Osteocyte (in vitro differentiated cells): ENCODE data around the gene TPMT. TPM values are rescaled to one million over a fixed set of nuclear protein-coding genes. Genes with fewer than 3 reads are reported as not detected.
"Not testable (repeated sequence)": the region's sequence is repeated elsewhere in the genome, so short reads cannot be mapped to it uniquely, and the experiment has no call there.

Source experiments
- DNase-seq: peaks from one replicate; pipeline ENCODE4 v3.0.0; 2021; ENCODE audit warnings: mixed read lengths; ENCODE audit not compliant: unreplicated experiment; ENCODE audit errors: extremely low spot score
- H3K27ac Mint-ChIP-seq: one replicate; pipeline ENCODE4 v1.8.0; 2021; ENCODE audit warnings: mild to moderate bottlenecking, mixed read lengths; ENCODE audit not compliant: unreplicated experiment
- H3K27me3 Mint-ChIP-seq: one replicate; pipeline ENCODE4 v1.8.0; 2021; ENCODE audit warnings: mixed read lengths; ENCODE audit not compliant: unreplicated experiment
- H3K36me3 Mint-ChIP-seq: one replicate; pipeline ENCODE4 v1.8.0; 2021; ENCODE audit warnings: mixed read lengths; ENCODE audit not compliant: unreplicated experiment
- H3K4me1 Mint-ChIP-seq: one replicate; pipeline ENCODE4 v1.8.0; 2021; ENCODE audit warnings: mixed read lengths; ENCODE audit not compliant: unreplicated experiment
- H3K4me3 Mint-ChIP-seq: one replicate; pipeline ENCODE4 v1.8.0; 2021; ENCODE audit warnings: mild to moderate bottlenecking, moderate library complexity, mixed read lengths; ENCODE audit not compliant: unreplicated experiment
- H3K9me3 Mint-ChIP-seq: one replicate; pipeline ENCODE4 v1.8.0; 2021; ENCODE audit warnings: mixed read lengths; ENCODE audit not compliant: unreplicated experiment
- CTCF ChIP-seq: fragments of 200-600 bp; sonication (generic); IDR thresholded peaks from 2 replicates; pipeline ENCODE4 v1.5.0; 2021; ENCODE audit warnings: antibody characterized with exemption, mild to moderate bottlenecking, moderate library complexity
- total RNA-seq: library from RNA; stranded (reverse); gene quantifications from 2 replicates; pipeline ENCODE4 v1.2.1, GENCODE V29; 2021

TPMT gene
- total RNA-seq, 1 donor from 2014 or later = 5.1 TPM

GRCh38 chr6:18151801-18152200 lies 3.1 kb downstream of the TPMT start:
- Mint-ChIP-seq H3K36me3 (no peaks in the 10 kb centered on the region), H3K4me3 (no peak overlapping the region), H3K27me3 (no peaks in the 10 kb centered on the region), H3K27ac (no peak overlapping the region), H3K4me1 (peaks cover 16% of the 10 kb centered on the region), H3K9me3 (no peaks in the 10 kb centered on the region)
- DNase-seq = no peak
- no peak for TF ChIP-seq CTCF

- H3K27ac Mint-ChIP-seq, H3K27me3 Mint-ChIP-seq, H3K4me3 Mint-ChIP-seq, H3K9me3 Mint-ChIP-seq, DNase-seq, H3K36me3 Mint-ChIP-seq: not testable (repeated sequence)
- peaks cover 16% of the 10 kb centered on the region for H3K4me1 Mint-ChIP-seq
These were observed 3.5 kb downstream of the TPMT start for GRCh38 chr6:18151391-18151790.

- Mint-ChIP-seq H3K27me3 (no peaks in the 10 kb centered on the region), H3K27ac (no peak overlapping the region), H3K4me1 (no peaks in the 10 kb centered on the region), H3K9me3 (no peaks in the 10 kb centered on the region), H3K36me3 (no peaks in the 10 kb centered on the region), H3K4me3 (no peak overlapping the region)
- TF ChIP-seq CTCF = no peak
- no peak for DNase-seq
These were observed 6.4 kb downstream of the TPMT start for GRCh38 chr6:18148304-18149025.

- Mint-ChIP-seq H3K36me3 (no peaks in the 10 kb centered on the region), H3K27ac (no peak overlapping the region), H3K27me3 (no peaks in the 10 kb centered on the region), H3K4me1 (no peaks in the 10 kb centered on the region), H3K9me3 (no peaks in the 10 kb centered on the region), H3K4me3 (no peak overlapping the region)
- TF ChIP-seq CTCF = no peak
- DNase-seq = no peak
These were observed 7.3 kb downstream of the TPMT start for GRCh38 chr6:18147616-18148015.

GRCh38 chr6:18147160-18147559 lies 7.7 kb downstream of the TPMT start:
- H3K4me1 Mint-ChIP-seq = no peaks in the 10 kb centered on the region
- H3K4me3 Mint-ChIP-seq = no peak overlapping the region
- H3K9me3 Mint-ChIP-seq = no peaks in the 10 kb centered on the region
- no peak for DNase-seq
- H3K27ac Mint-ChIP-seq = no peak overlapping the region
- TF ChIP-seq CTCF = no peak
- no peaks in the 10 kb centered on the region for H3K27me3 Mint-ChIP-seq
- H3K36me3 Mint-ChIP-seq = peaks cover 3% of the 10 kb centered on the region

- H3K4me1 Mint-ChIP-seq = no peaks in the 10 kb centered on the region
- no peak for TF ChIP-seq CTCF
- no peaks in the 10 kb centered on the region for H3K27me3 Mint-ChIP-seq
- peaks cover 19% of the 10 kb centered on the region for H3K36me3 Mint-ChIP-seq
- no peak overlapping the region for H3K27ac Mint-ChIP-seq
- DNase-seq = no peak
- no peak overlapping the region for H3K4me3 Mint-ChIP-seq
- no peaks in the 10 kb centered on the region for H3K9me3 Mint-ChIP-seq
These were observed 12.4 kb downstream of the TPMT start for GRCh38 chr6:18142591-18142861.
